ENCODE results near the gene AMER2.

DNA sequence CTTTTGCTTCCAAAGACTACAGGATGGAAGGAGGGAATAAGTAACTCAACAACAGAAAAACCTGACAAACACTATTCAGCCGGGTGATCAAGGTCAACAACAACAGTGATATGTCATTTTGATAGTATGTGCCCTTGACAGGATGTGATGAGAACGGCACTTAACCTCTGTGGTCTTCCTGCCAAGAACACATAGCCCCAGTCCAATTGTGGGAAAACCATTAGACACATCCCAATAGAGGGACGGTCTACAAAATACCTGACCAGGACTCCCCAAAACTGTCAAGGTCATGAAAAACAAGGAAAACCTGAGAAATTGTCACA is 43.1 kb upstream of the AMER2 start:
- TF ChIP-seq, protein P1, sequence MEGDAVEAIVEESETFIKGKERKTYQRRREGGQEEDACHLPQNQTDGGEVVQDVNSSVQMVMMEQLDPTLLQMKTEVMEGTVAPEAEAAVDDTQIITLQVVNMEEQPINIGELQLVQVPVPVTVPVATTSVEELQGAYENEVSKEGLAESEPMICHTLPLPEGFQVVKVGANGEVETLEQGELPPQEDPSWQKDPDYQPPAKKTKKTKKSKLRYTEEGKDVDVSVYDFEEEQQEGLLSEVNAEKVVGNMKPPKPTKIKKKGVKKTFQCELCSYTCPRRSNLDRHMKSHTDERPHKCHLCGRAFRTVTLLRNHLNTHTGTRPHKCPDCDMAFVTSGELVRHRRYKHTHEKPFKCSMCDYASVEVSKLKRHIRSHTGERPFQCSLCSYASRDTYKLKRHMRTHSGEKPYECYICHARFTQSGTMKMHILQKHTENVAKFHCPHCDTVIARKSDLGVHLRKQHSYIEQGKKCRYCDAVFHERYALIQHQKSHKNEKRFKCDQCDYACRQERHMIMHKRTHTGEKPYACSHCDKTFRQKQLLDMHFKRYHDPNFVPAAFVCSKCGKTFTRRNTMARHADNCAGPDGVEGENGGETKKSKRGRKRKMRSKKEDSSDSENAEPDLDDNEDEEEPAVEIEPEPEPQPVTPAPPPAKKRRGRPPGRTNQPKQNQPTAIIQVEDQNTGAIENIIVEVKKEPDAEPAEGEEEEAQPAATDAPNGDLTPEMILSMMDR (IDR thresholded peaks at IDR 0.05) = no peak
- no peak for TF ChIP-seq EZH2 (IDR thresholded peaks at IDR 0.05; ENCODE audit: borderline replicate concordance, insufficient read depth, low read depth, low read length, poor library complexity, severe bottlenecking)

Measured in B cell (primary cell).